K562 (cell line): ENCODE data around the gene LCP2. TPM values are rescaled to one million over a fixed set of nuclear protein-coding genes. Genes with fewer than 3 reads are reported as not detected.

Experiments used
- ATAC-seq: fragments of 200-7000 bp; cut with Tn5 transposase; 3 replicates; pipeline ENCODE4 v1.9.1; 2020; ENCODE audit warnings: moderate library complexity
- BruUV-seq: library from RNA; stranded (reverse); fragments of 400-500 nt; replicated peaks from 2 replicates; lab custom pipeline; 2021; lab: Mats Ljungman, UMichigan
- CTCF ChIA-PET: fragments of 300-600 bp; formaldehyde crosslinking; extraction: SDS; loops from one replicate; lab custom pipeline; 2021; ENCODE audit warnings: low intra/inter-chr PET ratio; lab: Yijun Ruan, JAX
- POLR2A ChIA-PET: fragments of 300-600, 350-650 bp; sonication (Branson Sonifier 250); formaldehyde crosslinking; extraction: SDS; loops from one replicate; lab custom pipeline; 2021; ENCODE audit warnings: antibody characterized with exemption, inconsistent platforms; lab: Yijun Ruan, JAX
- DNase-seq, 4 experiments: peaks; one replicate each; pipeline versions ENCODE4 v3.0.0 to v3.0.0-alpha.2; 2011 to 2018; ENCODE audit warnings: low spot score in 3 of 4, mixed read lengths in 3 of 4; ENCODE audit errors: extremely low read depth in 1 of 4
- FAIRE-seq: peaks from 2 replicates; lab custom pipeline; 2011; peaks lifted over from hg19 to GRCh38; lab: Jason Lieb, UNC
- H2AFZ ChIP-seq: 2 replicates; pipeline ENCODE4 v1.6.0; 2011; ENCODE audit warnings: low read depth, low read length, control low read depth, inconsistent platforms
- H3K27ac ChIP-seq: fragments of 200-600 bp; 3 replicates; pipeline ENCODE4 v1.8.0; 2011; ENCODE audit warnings: low read depth, mild to moderate bottlenecking, control low read depth, inconsistent platforms, low read length, moderate library complexity, mixed read lengths; ENCODE audit errors: extremely low read depth
- H3K27me3 ChIP-seq, 2 experiments: fragments of 300-600 bp in 1 of 2; 2 replicates in 1 of 2; 3 replicates in 1 of 2; pipeline versions ENCODE4 v1.6.0 to v1.8.0; 2011; ENCODE audit warnings: inconsistent platforms in 2 of 2, low read length in 2 of 2, mild to moderate bottlenecking in 1 of 2, mixed read lengths in 1 of 2, moderate library complexity in 1 of 2; ENCODE audit not compliant: control insufficient read depth in 2 of 2, insufficient read depth in 2 of 2
- H3K36me3 ChIP-seq: fragments of 300-600 bp; 3 replicates; pipeline ENCODE4 v1.8.0; 2011; ENCODE audit warnings: mild to moderate bottlenecking, low read length, inconsistent platforms; ENCODE audit not compliant: control insufficient read depth, insufficient read depth
- H3K4me1 ChIP-seq, 2 experiments: fragments of 200-600 bp in 1 of 2; replicated peaks in 1 of 2; 2 replicates in 1 of 2; 3 replicates in 1 of 2; pipeline versions ENCODE4 v1.5.1 to v1.8.0; 2011; ENCODE audit warnings: inconsistent platforms in 2 of 2, low read length in 2 of 2, mild to moderate bottlenecking in 1 of 2, mixed read lengths in 1 of 2, moderate library complexity in 1 of 2; ENCODE audit not compliant: control insufficient read depth in 2 of 2, insufficient read depth in 2 of 2
- H3K4me2 ChIP-seq: 2 replicates; pipeline ENCODE4 v1.6.1; 2011; ENCODE audit warnings: low read length, control low read depth, inconsistent platforms, mixed read lengths; ENCODE audit not compliant: insufficient read depth
- H3K4me3 ChIP-seq: fragments of 200-600 bp; sonication (generic), shearing (Covaris generic); 2 replicates; pipeline ENCODE4 v1.5.1; 2016; ENCODE audit warnings: control low read depth, inconsistent platforms
- H3K79me2 ChIP-seq: fragments of 200-600 bp; 3 replicates; pipeline ENCODE4 v1.8.0; 2011; ENCODE audit warnings: low read length, inconsistent platforms; ENCODE audit not compliant: control insufficient read depth, insufficient read depth
- H3K9ac ChIP-seq, 2 experiments: 2 replicates each; pipeline versions ENCODE4 v1.6.0 to v1.6.1; 2011; ENCODE audit warnings: low read depth in 2 of 2, low read length in 2 of 2, control low read depth in 1 of 2, inconsistent platforms in 1 of 2, mild to moderate bottlenecking in 1 of 2, mixed read lengths in 1 of 2; ENCODE audit not compliant: insufficient read depth in 1 of 2
- H3K9me1 ChIP-seq: one replicate; pipeline ENCODE4 v1.6.0; 2011; ENCODE audit warnings: inconsistent platforms, mild to moderate bottlenecking, low read length, moderate library complexity; ENCODE audit not compliant: control insufficient read depth, insufficient read depth
- H3K9me3 ChIP-seq: replicated peaks from 2 replicates; pipeline ENCODE4 v1.5.1; 2011; ENCODE audit warnings: low read depth, low read length, inconsistent platforms; ENCODE audit not compliant: control insufficient read depth, insufficient read depth
- H4K20me1 ChIP-seq: replicated peaks from 2 replicates; pipeline ENCODE4 v1.6.1; 2011; ENCODE audit warnings: low read length, inconsistent platforms, mixed read lengths; ENCODE audit not compliant: control insufficient read depth, insufficient read depth
- NFXL1 ChIP-seq: fragments of 450-650 bp; formaldehyde crosslinking; IDR thresholded peaks from 2 replicates; pipeline ENCODE4 v1.4.0; 2021; ENCODE audit warnings: mild to moderate bottlenecking
- ZBTB8A ChIP-seq: fragments of 450-650 bp; IDR thresholded peaks from 2 replicates; pipeline ENCODE4 v1.6.1; 2018; ENCODE audit warnings: mild to moderate bottlenecking, moderate library complexity; ENCODE audit not compliant: partially characterized antibody
- ZNF431 ChIP-seq: sonication (generic); formaldehyde crosslinking; IDR thresholded peaks from 2 replicates; pipeline ENCODE4 v1.8.0; 2022; ENCODE audit warnings: mild to moderate bottlenecking, missing genetic modification reagents
- WGBS: fragments of 100-300 bp; shearing (Covaris generic); methylation state at CpG from one replicate; pipeline ENCODE4 v1.1.6; 2016; ENCODE audit warnings: low coverage, mixed read lengths; ENCODE audit not compliant: insufficient coverage; ENCODE audit errors: missing lambda C conversion rate; 5-methylcytosine and 5-hydroxymethylcytosine counted together
- in situ Hi-C: fragments of 300-500 bp; cut with MboI; formaldehyde crosslinking; loops from 4 replicates; pipeline ENCODE4 v1.15.0; 2018; ENCODE audit warnings: inconsistent platforms, mixed read lengths
- intact Hi-C: fragments of 100-400 bp; cut with micrococcal nuclease; formaldehyde crosslinking; loops from 2 replicates; pipeline ENCODE4 v1.14.2; 2022
- polyA plus RNA-seq, 8 experiments: library from polyadenylated mRNA; depleted of rRNA in 4 of 8; stranded (reverse) in 5 of 8; unstranded in 3 of 8; fragments of >200 nt; fragmentation: Nextera tagmentation in 2 of 8; fragmentation: Illumina TruSeq in 1 of 8; extraction: Ambion mirVana in 2 of 8; extraction: Trizol in 1 of 8; gene quantifications; 2 replicates each; pipeline versions ENCODE4 v1.2.1 to v1.2.3, GENCODE V29; 2011 to 2014; ENCODE audit warnings: inconsistent platforms in 1 of 8, missing spikeins in 1 of 8
- total RNA-seq, 7 experiments: library from RNA; depleted of rRNA in 6 of 7; stranded (reverse); fragments of >200 nt in 6 of 7; fragmentation: Illumina TruSeq in 2 of 7; extraction: Trizol in 2 of 7; gene quantifications; 2 replicates each; pipeline versions ENCODE4 v1.2.1 to v1.2.3, GENCODE V29; 2011 to 2021; ENCODE audit warnings: low replicate concordance in 1 of 7
- TF ChIP-seq, protein P1 (sequence below), 2 experiments: fragments of 450-650 bp; conservative IDR thresholded peaks; 2 replicates each; pipeline ENCODE4 v1.6.1; 2017; ENCODE audit warnings: mild to moderate bottlenecking in 2 of 2, moderate library complexity in 2 of 2
- TF ChIP-seq, protein P2 (sequence below), 2 experiments: IDR thresholded peaks; 2 replicates each; pipeline ENCODE4 v1.6.1; 2011; ENCODE audit warnings: borderline replicate concordance in 1 of 2, control low read depth in 1 of 2, low read depth in 1 of 2, low read length in 1 of 2, mild to moderate bottlenecking in 1 of 2, mixed read lengths in 1 of 2, moderate library complexity in 1 of 2; ENCODE audit not compliant: insufficient read depth in 1 of 2, insufficient read length in 1 of 2, poor library complexity in 1 of 2, severe bottlenecking in 1 of 2; ENCODE audit errors: extremely low read depth in 1 of 2
- TF ChIP-seq, protein P3 (sequence below): fragments of 250-450 bp; sonication (Bioruptor Pico); IDR thresholded peaks from 2 replicates; pipeline ENCODE4 v1.5.0; 2021

Gene LCP2
- total and polyA plus RNA-seq, 9 of the 15 experiments (the other 6 are each of a cell fraction or from before 2014, with no cell fraction given) = 4.0 to 31.3 (median 14.6) TPM

DNA sequence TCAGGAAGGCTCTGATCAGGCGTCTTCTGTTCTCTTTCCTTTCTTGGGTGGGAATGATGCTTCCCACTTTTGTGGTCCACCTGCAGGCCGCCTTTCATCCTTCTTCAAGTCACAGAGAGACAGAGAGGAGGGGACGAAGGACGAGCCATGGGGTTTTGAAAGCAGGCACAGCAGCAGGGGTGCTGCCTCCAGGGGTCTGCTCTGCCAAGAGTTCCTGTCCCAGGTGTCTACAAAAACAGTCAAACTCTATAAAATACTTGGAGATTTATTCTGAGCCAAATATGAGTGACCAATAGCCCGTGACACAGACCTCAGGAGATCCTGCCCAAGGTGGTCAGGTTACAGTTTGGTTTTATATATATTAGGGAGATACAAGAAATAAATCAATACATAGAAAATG is 34.5 kb upstream of the LCP2 start:
- ChIA-PET CTCF (no interaction called here), POLR2A (interaction anchor here (0.6 to 0.8 kb wide), 2 partner anchors 49 to 116 kb away, joined by 3 read pairs; no protein-coding TSS in a partner anchor)
- H2AFZ ChIP-seq = peak overlapping the region; percentile 77; the same call in 1 of the 2 replicates
- no peak for TF ChIP-seq ZNF431
- TF ChIP-seq, protein P1, sequence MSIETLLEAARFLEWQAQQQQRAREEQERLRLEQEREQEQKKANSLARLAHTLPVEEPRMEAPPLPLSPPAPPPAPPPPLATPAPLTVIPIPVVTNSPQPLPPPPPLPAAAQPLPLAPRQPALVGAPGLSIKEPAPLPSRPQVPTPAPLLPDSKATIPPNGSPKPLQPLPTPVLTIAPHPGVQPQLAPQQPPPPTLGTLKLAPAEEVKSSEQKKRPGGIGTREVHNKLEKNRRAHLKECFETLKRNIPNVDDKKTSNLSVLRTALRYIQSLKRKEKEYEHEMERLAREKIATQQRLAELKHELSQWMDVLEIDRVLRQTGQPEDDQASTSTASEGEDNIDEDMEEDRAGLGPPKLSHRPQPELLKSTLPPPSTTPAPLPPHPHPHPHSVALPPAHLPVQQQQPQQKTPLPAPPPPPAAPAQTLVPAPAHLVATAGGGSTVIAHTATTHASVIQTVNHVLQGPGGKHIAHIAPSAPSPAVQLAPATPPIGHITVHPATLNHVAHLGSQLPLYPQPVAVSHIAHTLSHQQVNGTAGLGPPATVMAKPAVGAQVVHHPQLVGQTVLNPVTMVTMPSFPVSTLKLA (conservative IDR thresholded peaks at IDR 0.05) = no peak
- TF ChIP-seq, protein P2, sequence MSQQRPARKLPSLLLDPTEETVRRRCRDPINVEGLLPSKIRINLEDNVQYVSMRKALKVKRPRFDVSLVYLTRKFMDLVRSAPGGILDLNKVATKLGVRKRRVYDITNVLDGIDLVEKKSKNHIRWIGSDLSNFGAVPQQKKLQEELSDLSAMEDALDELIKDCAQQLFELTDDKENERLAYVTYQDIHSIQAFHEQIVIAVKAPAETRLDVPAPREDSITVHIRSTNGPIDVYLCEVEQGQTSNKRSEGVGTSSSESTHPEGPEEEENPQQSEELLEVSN (IDR thresholded peaks at IDR 0.05; ENCODE audit: borderline replicate concordance in 1 of 2, extremely low read depth in 1 of 2, insufficient read depth in 1 of 2, insufficient read length in 1 of 2, low read depth in 1 of 2, low read length in 1 of 2, poor library complexity in 1 of 2, severe bottlenecking in 1 of 2) = peak in 1 of 2 experiments; percentile 21
- TF ChIP-seq NFXL1 (CRISPR knock-in tag) = no peak
- TF ChIP-seq, protein P3, sequence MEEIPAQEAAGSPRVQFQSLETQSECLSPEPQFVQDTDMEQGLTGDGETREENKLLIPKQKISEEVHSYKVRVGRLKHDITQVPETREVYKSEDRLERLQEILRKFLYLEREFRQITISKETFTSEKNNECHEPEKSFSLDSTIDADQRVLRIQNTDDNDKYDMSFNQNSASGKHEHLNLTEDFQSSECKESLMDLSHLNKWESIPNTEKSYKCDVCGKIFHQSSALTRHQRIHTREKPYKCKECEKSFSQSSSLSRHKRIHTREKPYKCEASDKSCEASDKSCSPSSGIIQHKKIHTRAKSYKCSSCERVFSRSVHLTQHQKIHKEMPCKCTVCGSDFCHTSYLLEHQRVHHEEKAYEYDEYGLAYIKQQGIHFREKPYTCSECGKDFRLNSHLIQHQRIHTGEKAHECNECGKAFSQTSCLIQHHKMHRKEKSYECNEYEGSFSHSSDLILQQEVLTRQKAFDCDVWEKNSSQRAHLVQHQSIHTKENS = no peak
- TF ChIP-seq ZBTB8A = no peak
- peak overlapping the region; percentile 30; the same call in 1 of the 2 replicates for H3K4me3 ChIP-seq
- in situ Hi-C loops = no loop called here
- H3K4me1 ChIP-seq = peaks cover 7 to 58% of the 10 kb centered on the region in 2 experiments; a peak in 4 of 5 replicates
- ATAC-seq (no peak), FAIRE-seq (no peak), DNase-seq (no peak)
- H3K9ac ChIP-seq = no peak overlapping the region; a peak in 1 of 4 replicates
- H3K9me3 ChIP-seq = no peaks in the 10 kb centered on the region
- peak overlapping the region; percentile 85; the same call in 2 of the 3 replicates for H3K27ac ChIP-seq
- H3K9me1 ChIP-seq = no peaks in the 10 kb centered on the region
- intact Hi-C loops = loop anchor here (5.0 kb wide), 1 partner anchor 35 kb away; the partner anchor contains the start of gene LCP2
- 33% methylated on average over 5 of the region's 5 CpGs for WGBS
- H3K36me3 ChIP-seq = no peaks in the 10 kb centered on the region
- H3K79me2 ChIP-seq = peaks cover 5% of the 10 kb centered on the region; the same call in 1 of the 3 replicates
- BruUV-seq = no TSS peak
- no peaks in the 10 kb centered on the region for H4K20me1 ChIP-seq
- no peaks in the 10 kb centered on the region for H3K27me3 ChIP-seq
- H3K4me2 ChIP-seq = peak overlapping the region; percentile 81; the same call in 1 of the 2 replicates
